ENCODE results near the gene E2F3. TPM values are rescaled to one million over a fixed set of nuclear protein-coding genes. Genes with fewer than 3 reads are reported as not detected.
"Not testable (repeated sequence)": the region's sequence is repeated elsewhere in the genome, so short reads cannot be mapped to it uniquely, and the experiment has no call there.

The E2F3 gene
- total RNA-seq, 1 donor from 2014 or later: 6.4 TPM

- ATAC-seq (no peak), DNase-seq (ENCODE audit: missing footprints) (no peak)
- intact Hi-C loops (cut with DNase I): no loop called here
Observed at GRCh38 chr6:20483887-20484497, 82.3 kb downstream of the E2F3 start.

DNA sequence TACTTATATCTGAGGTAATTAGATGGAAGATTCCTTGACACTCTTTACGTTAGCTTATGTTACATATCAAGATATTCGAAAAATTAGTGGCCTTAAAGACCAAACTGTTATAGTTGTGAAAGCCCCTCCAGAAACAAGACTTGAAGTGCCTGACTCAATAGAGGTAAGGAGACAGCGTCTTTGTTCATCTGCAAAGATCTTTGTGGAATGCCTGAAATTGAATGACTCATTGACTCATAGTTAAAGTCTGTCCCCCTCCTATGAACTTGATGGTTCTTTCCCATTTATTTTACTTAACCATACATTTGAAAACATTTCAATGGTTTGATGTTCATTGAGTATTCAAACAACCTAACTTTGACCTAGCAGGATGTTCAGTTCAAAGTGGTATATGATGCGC, 85.0 kb downstream of the E2F3 start:
- ATAC-seq (no peak), DNase-seq (ENCODE audit: missing footprints) (no peak)
- intact Hi-C loops (cut with DNase I): no loop called here

GRCh38 chr6:20487669-20488375, 86.1 kb downstream of the E2F3 start:
- no peak for ATAC-seq
- intact Hi-C loops (cut with DNase I): no loop called here
- DNase-seq (ENCODE audit: missing footprints): no peak

GRCh38 chr6:20490591-20490990, 88.9 kb downstream of the E2F3 start:
- no peak for ATAC-seq
- intact Hi-C loops (cut with DNase I): no loop called here

GRCh38 chr6:20492099-20492498, 90.4 kb downstream of the E2F3 start:
- no peak for DNase-seq (ENCODE audit: missing footprints)
- ATAC-seq: no peak
- intact Hi-C loops (cut with DNase I): no loop called here

More at GRCh38 chr6:20490591-20490990, 88.9 kb downstream of the E2F3 start:
- no peak for DNase-seq (ENCODE audit: missing footprints)

DNA sequence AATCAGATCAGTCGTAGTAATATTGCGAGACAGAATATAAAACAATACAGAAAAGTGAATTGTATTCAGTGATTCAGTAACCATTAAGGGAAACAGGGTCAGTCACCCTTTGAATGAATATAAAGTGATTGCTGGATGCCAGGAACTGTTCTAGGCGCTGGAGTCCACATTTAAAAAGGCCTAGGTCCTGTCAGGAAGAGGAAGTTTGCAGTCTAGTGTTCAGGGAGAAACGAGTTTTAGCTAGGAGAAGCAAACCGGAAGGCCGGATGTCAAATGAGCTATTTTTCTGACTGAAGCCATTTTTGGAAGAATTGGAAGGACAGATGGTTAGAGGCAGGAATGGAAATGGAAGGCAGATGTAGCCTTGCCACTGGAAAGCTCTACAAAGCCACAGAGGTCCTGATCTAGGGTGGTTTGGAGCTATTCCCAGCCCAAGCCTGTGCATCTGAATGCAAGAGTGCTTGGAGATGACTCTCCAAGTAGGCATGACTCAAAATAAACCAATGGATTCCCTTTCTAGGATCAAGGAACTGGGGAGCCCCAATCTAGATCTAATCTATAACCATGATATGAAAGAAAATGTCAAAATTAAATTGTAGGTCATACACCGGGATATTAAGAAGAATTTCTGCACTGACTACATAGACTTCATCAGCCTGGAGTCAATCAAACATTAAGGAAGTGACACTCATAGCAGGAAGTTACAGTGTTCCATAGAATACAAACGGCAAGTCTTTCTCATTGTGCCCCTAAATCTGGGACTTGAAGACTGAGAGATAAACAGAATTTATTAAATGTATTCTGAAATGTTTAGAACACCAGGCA, 95.7 kb downstream of the E2F3 start:
- DNase-seq (ENCODE audit: missing footprints) (no peak), ATAC-seq (peak; percentile 20)
- intact Hi-C loops (cut with DNase I): no loop called here

GRCh38 chr6:20498041-20498385, 96.3 kb downstream of the E2F3 start:
- no peak for DNase-seq (ENCODE audit: missing footprints)
- intact Hi-C loops (cut with DNase I): no loop called here
- no peak for ATAC-seq

DNA sequence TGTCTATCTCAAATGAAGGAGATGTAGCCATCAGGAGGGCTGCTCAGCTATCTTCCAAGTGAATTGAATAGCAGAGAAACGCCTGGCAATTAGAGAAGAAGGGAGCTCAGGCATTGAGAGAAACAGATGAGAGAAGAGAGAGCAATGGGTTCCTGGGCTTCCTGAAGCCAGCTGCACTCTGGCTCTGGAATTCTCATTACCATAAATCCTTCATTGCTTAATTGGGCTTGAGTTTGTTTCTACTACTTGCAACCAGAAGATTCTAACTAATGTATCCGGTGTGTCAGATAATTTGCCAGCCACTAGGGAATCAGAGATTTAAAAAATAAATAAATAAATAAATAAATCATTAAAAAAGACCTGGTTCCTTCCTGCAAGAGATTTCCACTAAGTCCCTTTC, 107.5 kb downstream of the E2F3 start:
- intact Hi-C loops (cut with DNase I): no loop called here
- ATAC-seq (no peak), DNase-seq (ENCODE audit: missing footprints) (no peak)

GRCh38 chr6:20511852-20512251, 110.2 kb downstream of the E2F3 start:
- DNase-seq (ENCODE audit: missing footprints) (no peak), ATAC-seq (no peak)
- intact Hi-C loops (cut with DNase I): no loop called here

- intact Hi-C loops (cut with DNase I); DNase-seq (ENCODE audit: missing footprints); ATAC-seq: not testable (repeated sequence)
Observed at GRCh38 chr6:20525208-20525607, 123.5 kb downstream of the E2F3 start.

DNA sequence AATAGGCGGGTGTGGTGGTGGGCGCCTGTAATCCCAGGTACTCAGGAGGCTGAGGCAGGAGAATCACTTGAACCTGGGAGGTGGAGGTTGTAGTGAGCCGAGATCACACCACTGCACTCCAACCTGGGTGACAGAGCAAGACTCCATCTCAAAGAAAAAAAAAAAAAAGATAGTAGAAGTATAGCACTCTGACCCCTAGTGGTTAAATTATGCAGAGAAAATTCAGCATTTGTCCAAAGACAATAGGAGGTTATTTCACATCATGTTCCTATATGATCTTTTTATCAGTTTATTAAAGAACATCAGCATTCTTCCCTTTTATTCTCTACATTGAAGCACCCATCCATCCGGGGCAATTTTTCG, 127.4 kb downstream of the E2F3 start:
- intact Hi-C loops (cut with DNase I): loop anchor here (2.0 kb wide), 1 partner anchor 436 kb away; no protein-coding TSS in a partner anchor
- not testable (repeated sequence) for DNase-seq (ENCODE audit: missing footprints)
- peak; percentile 60 for ATAC-seq

GRCh38 chr6:20532881-20533280, 131.2 kb downstream of the E2F3 start:
- no peak for ATAC-seq
- no peak for DNase-seq (ENCODE audit: missing footprints)
- intact Hi-C loops (cut with DNase I): loop anchor here (5.0 kb wide), 2 partner anchors 131 to 321 kb away; partner anchors contain the start of genes E2F3 and MBOAT1

DNA sequence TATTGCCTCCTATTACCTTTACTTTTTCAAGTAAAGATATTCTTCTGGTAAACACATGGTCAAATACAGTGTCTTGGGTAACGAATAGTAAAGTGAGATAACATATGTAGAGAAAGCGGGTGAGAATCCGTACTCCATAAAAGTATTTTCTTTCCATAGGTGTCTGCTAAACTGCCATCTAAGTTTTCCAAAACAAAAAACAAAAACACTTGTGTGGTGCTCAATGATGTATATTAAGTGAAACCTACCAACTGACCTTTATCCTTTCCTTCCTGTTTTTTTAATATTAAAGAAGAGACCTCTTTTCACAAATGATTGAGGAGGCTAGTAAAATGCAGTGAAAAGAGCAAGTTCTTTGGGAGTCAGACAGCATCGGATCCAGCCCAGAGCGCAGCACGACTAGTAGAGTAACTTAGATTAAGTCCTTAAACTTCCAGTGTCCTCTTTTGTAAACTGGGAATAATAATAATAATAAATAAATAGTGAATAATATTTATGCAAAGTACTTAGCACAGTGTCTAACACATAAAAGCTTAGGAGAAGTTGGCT, 132.1 kb downstream of the E2F3 start:
- intact Hi-C loops (cut with DNase I): loop anchor here (5.0 kb wide), 2 partner anchors 132 to 322 kb away; partner anchors contain the start of genes E2F3 and MBOAT1
- DNase-seq (ENCODE audit: missing footprints) (no peak), ATAC-seq (no peak)

DNA sequence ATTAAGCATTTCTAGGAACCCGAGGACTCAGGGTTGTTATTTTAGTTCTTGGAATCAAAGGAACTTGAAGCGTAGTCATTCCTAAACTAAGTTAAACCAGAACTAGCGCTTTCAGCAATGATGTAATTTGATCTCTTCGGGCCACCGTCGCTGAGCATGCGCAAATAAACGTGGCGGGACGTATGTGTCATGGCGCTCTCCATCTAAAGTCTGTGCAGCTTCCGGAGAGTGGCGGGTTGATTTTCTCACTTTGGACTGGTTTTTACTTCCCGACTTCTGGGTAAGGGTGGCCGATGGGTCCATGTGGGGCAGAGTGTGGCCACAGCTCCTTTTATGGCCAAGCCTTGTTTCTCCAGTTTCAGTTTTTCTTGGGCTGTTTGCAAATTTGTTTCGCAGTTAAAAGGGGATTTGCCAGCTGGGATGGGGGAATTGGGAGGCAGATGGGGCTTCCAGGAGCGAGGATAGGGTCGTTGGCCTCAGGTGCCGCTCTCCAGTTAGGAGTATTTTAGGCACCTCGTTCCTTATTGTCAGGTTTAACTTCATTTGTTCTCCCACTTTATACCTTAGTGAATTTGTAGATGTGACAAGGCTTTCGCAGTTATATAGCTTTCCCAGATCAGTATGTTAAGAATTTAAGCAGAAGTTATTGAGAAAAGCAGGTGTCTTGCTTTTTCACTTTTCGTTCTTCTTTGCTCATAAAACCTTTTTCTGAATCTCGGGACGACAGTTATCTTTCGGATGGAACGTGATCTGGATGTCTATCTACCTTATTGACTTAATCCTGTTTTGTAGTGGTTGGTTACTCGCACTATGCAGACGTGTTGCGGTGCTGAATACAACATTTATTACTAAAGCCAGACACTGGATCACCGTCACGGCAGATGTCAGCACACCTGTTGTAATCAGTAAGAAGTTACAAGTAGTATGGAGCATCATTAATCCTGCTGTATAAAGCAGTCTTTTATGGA, 132.9 kb downstream of the E2F3 start, which contains the start of gene CDKAL1:
CDKAL1 (plus strand) TSS at position 163 of the 968 bp plus-strand sequence. CDS start 11,894 bp downstream, outside the sequence.
- peak; percentile 88 for DNase-seq (ENCODE audit: missing footprints)
- intact Hi-C loops (cut with DNase I): loop anchor here (5.0 kb wide), 2 partner anchors 132 to 322 kb away; partner anchors contain the start of genes E2F3 and MBOAT1
- ATAC-seq: peak; percentile 93

GRCh38 chr6:20538131-20538662, 136.5 kb downstream of the E2F3 start:
- no peak for DNase-seq (ENCODE audit: missing footprints)
- no peak for ATAC-seq
- intact Hi-C loops (cut with DNase I): no loop called here

GRCh38 chr6:20538907-20539306, 137.2 kb downstream of the E2F3 start:
- DNase-seq (ENCODE audit: missing footprints) (no peak), ATAC-seq (no peak)
- intact Hi-C loops (cut with DNase I): no loop called here

- intact Hi-C loops (cut with DNase I): no loop called here
- no peak for DNase-seq (ENCODE audit: missing footprints)
- ATAC-seq: no peak
Observed at GRCh38 chr6:20539387-20539786, 137.7 kb downstream of the E2F3 start.

GRCh38 chr6:20540683-20541082, 139.0 kb downstream of the E2F3 start:
- intact Hi-C loops (cut with DNase I): no loop called here
- no peak for DNase-seq (ENCODE audit: missing footprints)
- ATAC-seq: peak; percentile 23

All from Right ventricle myocardium inferior (tissue), 1 donor.